Erythroblast (primary cell): Measurements from ENCODE around the gene CDH15.

Experiments used
- GATA1 ChIP-seq: IDR thresholded peaks from 2 replicates; pipeline ENCODE4 v1.6.1; 2011; ENCODE audit warnings: low read depth, mild to moderate bottlenecking, control low read depth, low read length, moderate library complexity
- POLR2A ChIP-seq: IDR thresholded peaks from 2 replicates; pipeline ENCODE4 v1.6.1; 2011; ENCODE audit warnings: mild to moderate bottlenecking, low read length

DNA sequence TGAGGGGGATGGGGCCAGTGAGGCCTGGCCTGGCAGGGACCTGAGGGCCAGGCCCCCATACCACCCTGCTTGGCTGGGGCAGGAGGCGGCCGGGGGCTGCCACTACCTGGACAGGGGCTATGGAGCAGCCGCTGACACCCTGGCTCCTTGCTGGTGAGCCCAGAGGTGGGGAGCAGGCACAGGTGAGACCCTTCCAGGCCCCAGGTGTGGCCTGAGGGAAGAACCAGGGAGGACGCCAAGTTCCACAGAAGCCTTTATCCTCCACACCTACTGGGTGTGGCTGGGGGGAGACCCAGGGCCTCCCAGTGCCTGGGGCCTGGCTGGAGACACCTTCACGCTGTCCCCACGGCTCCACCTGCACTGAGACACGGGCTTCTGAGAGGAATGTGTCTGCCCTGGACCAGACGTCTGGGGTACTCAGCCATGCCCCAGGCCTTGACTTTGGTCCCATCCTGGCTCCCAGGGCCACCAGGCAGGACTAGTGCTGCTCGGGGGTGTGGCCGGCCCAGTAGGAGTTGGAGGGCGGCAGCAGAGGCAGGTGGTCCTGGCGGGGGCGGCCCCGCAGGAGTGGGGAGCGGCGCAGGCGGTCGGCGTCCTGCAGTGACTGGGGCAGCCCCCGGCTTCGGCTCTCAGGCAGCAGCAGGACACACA lies 24.1 kb downstream of the CDH15 start:
- TF ChIP-seq POLR2A: no peak
- TF ChIP-seq GATA1: no peak
